Cardiac fibroblast (primary cell): ENCODE measurements around the gene TMEM86B.
A peak's percentile ranks its signal among the peaks of the same experiment; 100 is the strongest.

Experiments used
- DNase-seq, 2 donors: peaks; one replicate each; pipeline versions ENCODE4 v3.0.0 to v3.0.0-alpha.2; 2010; ENCODE audit warnings: low read depth in 2 of 2
- H3K4me3 ChIP-seq, 2 donors: replicated peaks in 1 of 2; 1 replicate in 1 of 2; 2 replicates in 1 of 2; pipeline ENCODE4 v1.5.1; 2011; ENCODE audit warnings: low read depth in 2 of 2, low read length in 2 of 2, mild to moderate bottlenecking in 2 of 2, moderate library complexity in 1 of 2
- TF ChIP-seq, protein P1 (sequence below): IDR thresholded peaks from one replicate; pipeline ENCODE4 v1.5.1; 2011; ENCODE audit warnings: low read depth, mild to moderate bottlenecking, low read length, inconsistent platforms

The TMEM86B gene

DNA sequence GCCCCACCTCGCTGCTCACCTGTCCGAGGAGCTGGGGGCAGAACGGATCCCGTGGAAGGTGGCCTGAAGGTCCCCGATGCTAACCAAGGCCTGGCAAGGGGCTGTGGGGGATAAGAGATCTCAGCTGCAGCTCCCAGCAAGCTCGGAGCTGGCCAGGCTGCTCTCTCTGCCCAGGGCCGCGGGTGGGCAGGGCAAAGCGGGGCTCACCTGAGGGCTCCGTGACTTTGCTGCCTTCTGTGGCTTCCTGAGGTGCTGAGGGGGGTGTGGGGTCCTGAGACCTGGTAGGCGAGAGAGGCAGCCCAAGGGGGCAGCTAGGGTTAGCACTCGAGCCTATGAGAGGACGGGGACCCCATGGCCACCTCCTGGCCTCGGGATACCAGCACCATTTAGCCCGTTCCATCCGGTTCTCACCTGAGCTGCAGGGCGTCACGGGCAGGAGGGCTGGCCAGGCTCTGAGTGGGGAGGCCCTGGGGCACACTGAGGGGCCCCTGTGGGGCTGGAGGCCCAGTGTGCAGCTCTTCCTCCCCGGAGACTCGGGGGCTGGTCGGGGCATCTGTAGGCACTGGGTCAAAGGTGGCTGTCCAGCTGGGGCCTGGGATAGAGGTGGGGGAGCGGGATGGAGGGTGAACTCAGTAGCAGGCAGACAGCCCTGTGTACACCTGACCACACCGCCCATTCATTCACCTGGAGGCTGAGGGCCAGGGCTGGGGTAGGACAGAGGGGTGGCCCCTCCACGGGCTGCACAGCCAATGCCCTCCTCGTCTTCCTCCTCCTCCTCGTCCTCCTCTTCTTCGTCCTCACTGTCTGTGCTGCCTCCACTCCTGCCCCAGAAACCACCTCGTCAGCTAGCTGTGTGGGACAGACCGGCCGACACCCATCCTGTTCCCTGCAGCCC, 3.1 kb upstream of the TMEM86B start:
- no peak overlapping the region for H3K4me3 ChIP-seq
- TF ChIP-seq, protein P1, sequence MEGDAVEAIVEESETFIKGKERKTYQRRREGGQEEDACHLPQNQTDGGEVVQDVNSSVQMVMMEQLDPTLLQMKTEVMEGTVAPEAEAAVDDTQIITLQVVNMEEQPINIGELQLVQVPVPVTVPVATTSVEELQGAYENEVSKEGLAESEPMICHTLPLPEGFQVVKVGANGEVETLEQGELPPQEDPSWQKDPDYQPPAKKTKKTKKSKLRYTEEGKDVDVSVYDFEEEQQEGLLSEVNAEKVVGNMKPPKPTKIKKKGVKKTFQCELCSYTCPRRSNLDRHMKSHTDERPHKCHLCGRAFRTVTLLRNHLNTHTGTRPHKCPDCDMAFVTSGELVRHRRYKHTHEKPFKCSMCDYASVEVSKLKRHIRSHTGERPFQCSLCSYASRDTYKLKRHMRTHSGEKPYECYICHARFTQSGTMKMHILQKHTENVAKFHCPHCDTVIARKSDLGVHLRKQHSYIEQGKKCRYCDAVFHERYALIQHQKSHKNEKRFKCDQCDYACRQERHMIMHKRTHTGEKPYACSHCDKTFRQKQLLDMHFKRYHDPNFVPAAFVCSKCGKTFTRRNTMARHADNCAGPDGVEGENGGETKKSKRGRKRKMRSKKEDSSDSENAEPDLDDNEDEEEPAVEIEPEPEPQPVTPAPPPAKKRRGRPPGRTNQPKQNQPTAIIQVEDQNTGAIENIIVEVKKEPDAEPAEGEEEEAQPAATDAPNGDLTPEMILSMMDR, result no peak
- DNase-seq, result no peak

DNA sequence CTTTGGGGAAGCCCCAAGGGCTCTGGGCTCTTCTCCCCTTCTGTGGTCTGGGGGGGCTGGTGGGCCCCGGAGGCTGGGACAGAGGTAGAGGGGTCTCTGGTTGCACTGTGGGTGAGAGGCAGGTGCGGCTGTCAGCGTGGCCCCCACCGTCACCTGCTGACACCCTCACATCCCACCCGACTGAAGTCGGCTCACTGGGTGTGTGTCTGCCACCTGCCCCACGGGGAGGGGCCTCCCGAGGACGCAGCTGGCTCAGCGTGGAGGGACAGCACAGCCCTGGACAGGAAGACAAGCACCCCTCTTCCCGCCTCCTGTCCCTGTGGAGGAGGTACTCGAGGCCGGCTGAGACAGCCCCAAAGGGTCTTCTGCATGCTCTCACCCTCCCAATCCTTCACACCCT, 2.2 kb upstream of the TMEM86B start:
- DNase-seq, result no peak
- TF ChIP-seq, protein P1, result no peak
- H3K4me3 ChIP-seq, result no peak overlapping the region

DNA sequence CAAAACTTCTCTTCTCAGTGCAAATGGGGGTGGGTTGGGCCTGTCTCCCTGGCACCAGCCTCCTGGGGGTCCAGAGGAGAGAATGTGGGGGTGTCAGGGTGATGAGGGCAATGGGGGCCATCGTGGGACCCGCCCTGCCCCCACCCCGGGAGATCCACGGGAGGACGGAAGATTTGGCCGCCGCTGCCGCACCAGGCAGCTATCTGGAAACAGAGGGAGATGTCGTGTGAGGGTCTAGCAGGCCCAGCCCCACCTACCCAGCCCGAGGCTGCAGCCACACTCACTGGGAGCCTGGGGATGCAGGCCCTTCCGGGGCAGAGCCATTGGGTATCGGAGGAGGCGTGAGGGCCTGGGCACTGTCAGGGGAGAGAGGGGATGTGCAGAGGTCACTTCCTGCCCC, 1.8 kb upstream of the TMEM86B start:
- H3K4me3 ChIP-seq, result no peak overlapping the region
- TF ChIP-seq, protein P1, result no peak

DNA sequence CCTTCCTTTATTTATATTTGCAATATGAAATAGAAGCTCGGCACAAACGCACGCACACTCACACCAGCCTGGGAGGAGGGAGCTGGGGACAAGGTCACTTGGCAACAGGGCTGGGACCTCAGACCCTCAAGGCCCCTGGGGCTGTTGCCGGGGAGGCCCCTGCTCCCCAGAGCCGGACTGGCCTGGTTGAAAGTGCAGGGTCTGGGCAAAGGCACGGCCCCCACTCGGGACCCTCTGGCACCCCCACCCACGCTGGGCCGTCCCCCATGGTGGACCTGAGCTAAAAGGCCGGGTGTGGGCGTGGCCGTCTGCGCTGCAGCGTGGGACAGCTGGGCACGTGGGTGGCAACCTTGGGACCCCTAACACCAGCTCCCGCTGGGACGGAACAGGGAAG, 1.2 kb upstream of the TMEM86B start:
- TF ChIP-seq, protein P1, result no peak
- no peak for DNase-seq
- no peak overlapping the region for H3K4me3 ChIP-seq

More for the DNA sequence above, 1.8 kb upstream of the TMEM86B start:
- no peak for DNase-seq

DNA sequence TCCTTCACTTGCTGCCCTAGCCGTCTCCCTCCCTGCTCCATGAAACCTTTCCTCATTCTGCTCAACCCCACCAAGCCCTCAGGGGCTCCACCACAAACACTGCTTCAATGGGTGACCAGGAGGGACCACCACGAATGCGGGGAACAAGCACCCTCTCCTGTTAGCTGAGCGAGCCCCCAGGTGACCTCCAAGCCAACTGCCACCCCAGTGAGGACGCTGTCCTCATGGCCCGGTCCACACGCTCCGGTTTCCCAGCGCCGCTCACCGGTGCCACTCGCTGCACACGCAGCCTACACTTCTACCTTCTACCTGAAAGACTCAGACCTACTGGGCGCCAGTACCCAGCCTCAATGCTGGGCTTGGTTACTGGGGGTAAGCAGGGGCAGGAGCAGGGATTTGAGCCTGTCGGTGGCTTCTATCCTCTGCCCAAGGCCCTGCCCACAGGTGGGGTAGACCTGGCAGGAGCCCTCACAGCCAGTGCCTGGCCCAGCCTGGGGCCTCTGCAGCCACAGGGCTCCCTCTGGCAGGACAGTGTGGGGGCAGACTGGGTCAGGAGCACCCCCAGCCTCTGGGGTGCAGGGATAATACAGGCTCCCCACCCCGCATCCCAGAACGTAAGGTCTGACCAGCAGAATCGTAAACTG, 704 bp upstream of the TMEM86B start:
- H3K4me3 ChIP-seq, result no peak overlapping the region
- no peak for DNase-seq
- TF ChIP-seq, protein P1, result no peak

DNA sequence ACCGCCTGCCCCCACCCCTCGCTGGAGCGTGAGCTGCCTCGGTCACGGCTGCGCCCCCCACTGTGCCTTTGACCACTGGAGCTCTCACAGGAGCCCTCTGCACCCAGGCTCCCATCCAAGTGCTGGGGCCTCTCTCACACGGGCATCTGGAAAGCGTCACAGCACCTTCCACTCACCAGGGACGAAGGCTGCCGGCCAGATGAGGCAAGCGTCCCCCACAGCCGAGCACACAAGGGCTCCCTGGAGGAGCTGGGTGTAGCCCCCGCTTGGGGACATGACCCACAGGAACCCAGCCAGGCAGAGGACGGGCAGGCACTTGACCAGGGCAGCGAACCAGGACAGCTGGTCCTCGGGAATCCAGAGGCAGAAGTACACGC, 560 bp downstream of the TMEM86B start:
- H3K4me3 ChIP-seq, result no peak overlapping the region
- TF ChIP-seq, protein P1, result no peak
- peak in 1 of 2 donors; percentile 18 for DNase-seq
